IgD-negative memory B cell (primary cell): ENCODE data around the gene CRADD. TPM values are rescaled to one million over a fixed set of nuclear protein-coding genes. Genes with fewer than 3 reads are reported as not detected.
A peak's percentile ranks its signal among the peaks of the same experiment; 100 is the strongest.

Experiments
- H3K27ac Mint-ChIP-seq, 3 donors: one replicate each; pipeline ENCODE4 v1.8.0; 2020 to 2022; ENCODE audit warnings: mild to moderate bottlenecking in 3 of 3, mixed read lengths in 3 of 3, moderate library complexity in 1 of 3
- H3K27me3 Mint-ChIP-seq: one replicate; pipeline ENCODE4 v1.8.0; 2021; ENCODE audit warnings: mixed read lengths
- H3K36me3 Mint-ChIP-seq: one replicate; pipeline ENCODE4 v1.8.0; 2020; ENCODE audit warnings: mild to moderate bottlenecking, mixed read lengths
- H3K4me1 Mint-ChIP-seq, 3 donors: one replicate each; pipeline ENCODE4 v1.8.0; 2020 to 2022; ENCODE audit warnings: mixed read lengths in 3 of 3, mild to moderate bottlenecking in 1 of 3
- H3K4me3 Mint-ChIP-seq, 4 donors: one replicate each; pipeline ENCODE4 v1.8.0; 2020 to 2022; ENCODE audit warnings: mild to moderate bottlenecking in 4 of 4, mixed read lengths in 4 of 4, moderate library complexity in 3 of 4
- H3K9me3 Mint-ChIP-seq, 3 donors: one replicate each; pipeline ENCODE4 v1.8.0; 2020 to 2021; ENCODE audit warnings: mixed read lengths in 3 of 3, mild to moderate bottlenecking in 1 of 3
- polyA plus RNA-seq: library from polyadenylated mRNA; unstranded; fragments of 300-500 nt; fragmentation: Illumina TruSeq; gene quantifications from one replicate; pipeline ENCODE4 v1.2.3, GENCODE V29; 2021

Gene CRADD
- polyA plus RNA-seq, 1 donor from 2014 or later: 9.4 TPM

GRCh38 chr12:93896427-93896826 is 219.3 kb downstream of the CRADD start:
- Mint-ChIP-seq H3K4me3 (no peak overlapping the region), H3K27ac (no peak overlapping the region), H3K36me3 (peaks cover 3% of the 10 kb centered on the region), H3K27me3 (peaks cover 9% of the 10 kb centered on the region), H3K4me1 (peaks cover 0 to 2% (median 1%) of the 10 kb centered on the region in 3 donors), H3K9me3 (no peaks in the 10 kb centered on the region)

- peaks cover 0 to under 1% (median 0%) of the 10 kb centered on the region in 3 donors for H3K9me3 Mint-ChIP-seq
- no peak overlapping the region for H3K27ac Mint-ChIP-seq
- H3K36me3 Mint-ChIP-seq: peaks cover 3% of the 10 kb centered on the region
- no peak overlapping the region for H3K4me3 Mint-ChIP-seq
- H3K4me1 Mint-ChIP-seq: peaks cover 0 to 2% (median 1%) of the 10 kb centered on the region in 3 donors
- H3K27me3 Mint-ChIP-seq: peaks cover 9% of the 10 kb centered on the region
These were observed 219.8 kb downstream of the CRADD start for GRCh38 chr12:93896952-93897351.

GRCh38 chr12:93901739-93902138 is 224.6 kb downstream of the CRADD start:
- H3K27me3 Mint-ChIP-seq: peaks cover 3% of the 10 kb centered on the region
- H3K9me3 Mint-ChIP-seq: peaks cover 0 to 8% (median 1%) of the 10 kb centered on the region in 3 donors
- no peak overlapping the region for H3K27ac Mint-ChIP-seq
- H3K36me3 Mint-ChIP-seq: peaks cover 2% of the 10 kb centered on the region
- no peak overlapping the region for H3K4me3 Mint-ChIP-seq
- peaks cover 0 to 8% (median 7%) of the 10 kb centered on the region in 3 donors for H3K4me1 Mint-ChIP-seq

- H3K27me3 Mint-ChIP-seq: peaks cover 1% of the 10 kb centered on the region
- H3K4me1 Mint-ChIP-seq: peaks cover 0 to 8% (median 7%) of the 10 kb centered on the region in 3 donors
- peaks cover 0 to 8% (median 1%) of the 10 kb centered on the region in 3 donors for H3K9me3 Mint-ChIP-seq
- peaks cover 2% of the 10 kb centered on the region for H3K36me3 Mint-ChIP-seq
- no peak overlapping the region for H3K27ac Mint-ChIP-seq
- H3K4me3 Mint-ChIP-seq: peak overlapping the region in 1 of 4 donors; percentile 41
These were observed 225.0 kb downstream of the CRADD start for GRCh38 chr12:93902192-93902591.

- peak overlapping the region in 1 of 4 donors; percentile 4 for H3K4me3 Mint-ChIP-seq
- H3K4me1 Mint-ChIP-seq: peaks cover 0 to 8% (median 7%) of the 10 kb centered on the region in 3 donors
- H3K27ac Mint-ChIP-seq: no peak overlapping the region
- H3K27me3 Mint-ChIP-seq: peaks cover 1% of the 10 kb centered on the region
- peaks cover 2% of the 10 kb centered on the region for H3K36me3 Mint-ChIP-seq
- H3K9me3 Mint-ChIP-seq: peaks cover 0 to 8% (median 1%) of the 10 kb centered on the region in 3 donors
These were observed 225.8 kb downstream of the CRADD start for GRCh38 chr12:93902736-93903562.

- H3K27ac Mint-ChIP-seq: no peak overlapping the region
- peaks cover 0 to 8% (median 5%) of the 10 kb centered on the region in 3 donors for H3K4me1 Mint-ChIP-seq
- H3K27me3 Mint-ChIP-seq: peaks cover 1% of the 10 kb centered on the region
- peak overlapping the region in 2 of 4 donors; percentile 19 to 23 for H3K4me3 Mint-ChIP-seq
- H3K36me3 Mint-ChIP-seq: peaks cover 2% of the 10 kb centered on the region
- H3K9me3 Mint-ChIP-seq: peaks cover 1 to 8% (median 1%) of the 10 kb centered on the region in 3 donors
These were observed 226.9 kb downstream of the CRADD start for GRCh38 chr12:93904124-93904523.

GRCh38 chr12:93908264-93908663 is 231.1 kb downstream of the CRADD start:
- no peak overlapping the region for H3K27ac Mint-ChIP-seq
- H3K4me3 Mint-ChIP-seq: no peak overlapping the region
- peaks cover 4% of the 10 kb centered on the region for H3K36me3 Mint-ChIP-seq
- peaks cover 0 to 2% (median 0%) of the 10 kb centered on the region in 3 donors for H3K9me3 Mint-ChIP-seq
- H3K27me3 Mint-ChIP-seq: peaks cover 1% of the 10 kb centered on the region
- H3K4me1 Mint-ChIP-seq: peaks cover 0 to 5% (median 4%) of the 10 kb centered on the region in 3 donors

- Mint-ChIP-seq H3K9me3 (peaks cover 0 to 3% (median 0%) of the 10 kb centered on the region in 3 donors), H3K36me3 (peaks cover 2% of the 10 kb centered on the region), H3K27ac (no peak overlapping the region), H3K4me1 (no peaks in the 10 kb centered on the region), H3K27me3 (peaks cover 2% of the 10 kb centered on the region), H3K4me3 (no peak overlapping the region)
These were observed 231.8 kb downstream of the CRADD start for GRCh38 chr12:93908846-93909567.

- peaks cover 0 to 3% (median 0%) of the 10 kb centered on the region in 3 donors for H3K9me3 Mint-ChIP-seq
- peaks cover 7% of the 10 kb centered on the region for H3K27me3 Mint-ChIP-seq
- H3K27ac Mint-ChIP-seq: no peak overlapping the region
- H3K36me3 Mint-ChIP-seq: peaks cover 2% of the 10 kb centered on the region
- H3K4me1 Mint-ChIP-seq: no peaks in the 10 kb centered on the region
- H3K4me3 Mint-ChIP-seq: no peak overlapping the region
These were observed 234.2 kb downstream of the CRADD start for GRCh38 chr12:93911396-93911795.

GRCh38 chr12:93912086-93912733 is 235.0 kb downstream of the CRADD start:
- Mint-ChIP-seq H3K36me3 (peaks cover 2% of the 10 kb centered on the region), H3K4me1 (no peaks in the 10 kb centered on the region), H3K27me3 (peaks cover 7% of the 10 kb centered on the region), H3K9me3 (peaks cover 0 to 3% (median 0%) of the 10 kb centered on the region in 3 donors), H3K27ac (peak overlapping the region in 1 of 3 donors; percentile 7), H3K4me3 (no peak overlapping the region)

GRCh38 chr12:93913845-93914244 is 236.7 kb downstream of the CRADD start:
- H3K36me3 Mint-ChIP-seq: peaks cover 2% of the 10 kb centered on the region
- H3K9me3 Mint-ChIP-seq: peaks cover 0 to 4% (median 2%) of the 10 kb centered on the region in 3 donors
- H3K27me3 Mint-ChIP-seq: peaks cover 7% of the 10 kb centered on the region

GRCh38 chr12:93914281-93914680 is 237.1 kb downstream of the CRADD start:
- peaks cover 0 to 4% (median 2%) of the 10 kb centered on the region in 3 donors for H3K9me3 Mint-ChIP-seq
- H3K4me1 Mint-ChIP-seq: no peaks in the 10 kb centered on the region
- H3K36me3 Mint-ChIP-seq: peaks cover 2% of the 10 kb centered on the region
- peaks cover 7% of the 10 kb centered on the region for H3K27me3 Mint-ChIP-seq
- no peak overlapping the region for H3K27ac Mint-ChIP-seq
- no peak overlapping the region for H3K4me3 Mint-ChIP-seq

More at GRCh38 chr12:93913845-93914244, 236.7 kb downstream of the CRADD start:
- Mint-ChIP-seq H3K4me3 (no peak overlapping the region), H3K27ac (no peak overlapping the region), H3K4me1 (no peaks in the 10 kb centered on the region)

- Mint-ChIP-seq H3K27ac (no peak overlapping the region), H3K4me1 (no peaks in the 10 kb centered on the region), H3K27me3 (peaks cover 7% of the 10 kb centered on the region), H3K4me3 (no peak overlapping the region), H3K36me3 (peaks cover 2% of the 10 kb centered on the region), H3K9me3 (peaks cover 0 to 4% (median 2%) of the 10 kb centered on the region in 3 donors)
These were observed 238.2 kb downstream of the CRADD start for GRCh38 chr12:93915411-93915810.

GRCh38 chr12:93916402-93916801 is 239.2 kb downstream of the CRADD start:
- no peaks in the 10 kb centered on the region for H3K4me1 Mint-ChIP-seq
- H3K27me3 Mint-ChIP-seq: peaks cover 7% of the 10 kb centered on the region
- peak overlapping the region in 1 of 4 donors; percentile 14 for H3K4me3 Mint-ChIP-seq
- no peak overlapping the region for H3K27ac Mint-ChIP-seq
- peaks cover 2% of the 10 kb centered on the region for H3K36me3 Mint-ChIP-seq
- H3K9me3 Mint-ChIP-seq: peaks cover 0 to 4% (median 2%) of the 10 kb centered on the region in 3 donors

- peaks cover 0 to 4% (median 1%) of the 10 kb centered on the region in 3 donors for H3K9me3 Mint-ChIP-seq
These were observed 241.1 kb downstream of the CRADD start for GRCh38 chr12:93918262-93918661.

More at GRCh38 chr12:93918262-93918661, 241.1 kb downstream of the CRADD start:
- Mint-ChIP-seq H3K27ac (no peak overlapping the region), H3K36me3 (no peaks in the 10 kb centered on the region), H3K4me1 (no peaks in the 10 kb centered on the region), H3K27me3 (peaks cover 7% of the 10 kb centered on the region), H3K4me3 (no peak overlapping the region)
